CD1c-positive myeloid dendritic cell (primary cell): ENCODE data around the gene SLX4.

Source experiments
- DNase-seq: peaks from one replicate; pipeline ENCODE4 v3.0.0-alpha.2; 2016; ENCODE audit errors: extremely low spot score

SLX4 gene

DNA sequence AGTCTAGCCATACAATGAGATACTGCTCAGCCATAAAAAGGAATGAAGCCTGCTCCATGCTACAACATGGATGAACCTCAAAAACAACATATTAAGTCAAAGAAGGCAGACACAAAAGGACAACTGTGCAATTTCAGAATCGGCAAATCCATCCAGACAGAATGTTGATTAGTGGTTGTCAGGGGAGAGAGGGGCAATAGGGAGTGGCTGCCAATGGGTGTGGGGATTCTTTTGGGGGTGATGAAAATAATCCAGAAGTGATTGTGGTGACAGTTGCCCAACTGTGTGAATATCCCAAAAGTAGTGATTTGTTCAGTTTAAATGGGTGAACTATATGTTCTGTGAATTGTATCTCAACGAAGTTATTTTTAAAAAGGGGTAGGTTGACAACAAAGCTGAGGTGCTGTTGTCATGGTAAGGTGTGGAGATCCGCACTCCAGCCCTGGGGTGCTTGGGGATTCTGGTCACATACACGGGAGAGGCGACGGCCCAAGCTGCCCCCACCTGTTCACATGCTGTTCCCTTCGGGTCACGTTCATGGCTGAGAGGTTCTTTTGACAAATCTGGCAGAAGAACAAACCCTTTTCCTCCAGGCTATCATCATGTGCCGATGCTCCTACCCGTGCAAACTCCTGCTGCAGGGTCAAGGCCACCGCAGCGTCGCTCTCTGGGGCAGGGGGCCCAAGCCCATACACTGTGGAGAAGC, 9.6 kb downstream of the SLX4 start:
- no peak for DNase-seq

GRCh38 chr16:3599922-3600321, 11.5 kb downstream of the SLX4 start:
- DNase-seq, result no peak

DNA sequence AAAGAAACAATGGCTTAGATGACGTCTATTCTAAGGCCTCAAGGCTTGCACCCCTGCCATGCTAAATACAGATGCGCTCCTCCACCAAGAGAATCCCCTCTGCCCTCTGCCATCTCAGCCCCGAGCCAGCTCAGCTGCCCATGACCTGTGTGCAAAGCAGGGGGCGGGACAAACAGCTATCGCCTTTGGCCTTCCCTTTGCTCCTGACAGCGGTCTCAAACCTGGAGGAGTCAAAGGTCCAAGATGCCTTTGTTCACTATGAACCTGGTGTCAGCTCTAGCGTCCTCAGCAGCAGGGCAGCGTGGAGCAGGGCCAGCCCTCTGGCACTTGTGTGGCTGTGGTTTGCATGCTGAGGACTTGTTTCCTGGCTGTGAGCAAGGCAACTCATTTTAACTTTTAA, 12.3 kb downstream of the SLX4 start:
- DNase-seq, result no peak

DNA sequence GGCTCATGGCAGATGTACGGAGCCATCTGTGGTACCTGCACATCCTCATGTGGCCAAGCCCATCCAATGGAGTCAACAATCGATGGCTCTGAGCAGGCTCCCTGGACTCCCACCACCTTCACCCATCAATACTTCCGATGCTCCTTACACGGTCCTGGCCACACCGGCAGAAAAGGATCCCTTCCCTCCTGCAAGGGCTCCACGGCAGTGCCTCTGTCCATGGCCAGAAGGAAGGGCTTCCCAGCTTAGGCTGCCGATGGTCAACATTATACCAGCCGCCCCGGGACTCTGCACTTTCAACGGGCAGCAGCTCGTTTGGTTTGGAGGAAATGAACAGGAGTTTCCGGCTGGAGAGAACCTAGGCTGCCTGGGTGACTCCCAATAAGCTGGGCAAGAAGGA, 13.2 kb downstream of the SLX4 start:
- no peak for DNase-seq

GRCh38 chr16:3597676-3598075, 13.7 kb downstream of the SLX4 start:
- no peak for DNase-seq

DNA sequence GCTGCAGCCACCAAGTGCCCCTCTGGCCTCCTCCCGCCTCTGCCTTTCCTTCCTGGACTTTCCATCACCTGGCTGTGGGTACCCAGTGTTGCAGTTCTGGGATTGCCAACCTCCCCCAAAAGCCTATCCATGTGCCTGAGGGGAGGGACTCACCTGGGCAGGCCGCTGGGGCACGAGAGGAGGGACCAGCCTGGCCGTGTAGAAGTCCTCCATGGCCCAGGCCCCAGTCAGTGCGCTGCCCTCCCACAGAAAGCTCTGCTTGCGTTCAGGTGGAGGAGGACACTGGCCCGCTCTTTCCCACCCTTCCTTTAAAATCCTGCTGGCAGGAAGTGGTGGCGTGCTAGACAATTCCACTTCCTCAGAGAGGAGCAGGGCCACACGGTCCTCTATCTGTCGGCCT, 14.2 kb downstream of the SLX4 start:
- DNase-seq, result peak; percentile 22

DNA sequence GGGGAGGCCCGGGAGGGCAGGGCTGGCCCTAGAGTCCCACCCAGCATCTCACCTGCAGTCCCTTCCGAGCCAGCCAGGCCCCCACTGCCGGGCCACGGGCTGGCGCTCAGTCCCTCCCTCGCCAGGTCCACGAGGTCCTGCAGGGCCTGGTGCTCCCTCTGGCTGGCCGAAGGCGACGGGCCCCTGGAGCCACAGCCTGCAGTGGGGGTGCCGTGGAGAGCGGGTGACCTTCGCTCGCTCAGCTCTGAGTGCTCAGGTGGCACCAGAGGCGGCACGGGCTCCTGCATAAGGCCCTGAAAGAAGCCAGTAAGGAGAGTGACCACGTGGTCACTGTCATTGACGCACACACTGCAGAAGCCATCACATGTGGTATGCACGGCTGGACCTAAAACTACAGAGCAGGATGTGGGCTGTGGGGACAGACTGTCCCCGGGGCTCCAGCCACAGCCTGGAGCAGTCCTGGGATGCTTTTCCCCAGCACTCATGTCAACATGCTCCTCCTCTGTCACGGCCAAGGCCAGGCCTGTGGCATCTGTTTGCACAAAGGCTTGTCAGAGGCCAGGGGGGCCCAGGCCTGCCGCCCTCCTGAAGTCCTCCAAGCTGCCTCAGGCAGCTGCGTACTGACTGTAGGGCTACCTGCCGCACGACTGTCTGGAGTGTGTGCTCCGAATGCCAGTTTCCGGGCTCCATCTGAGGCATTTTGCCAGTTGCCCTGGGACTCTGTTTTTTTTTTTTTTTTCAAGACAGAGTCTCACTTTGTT, 15.1 kb downstream of the SLX4 start:
- DNase-seq, result no peak

DNA sequence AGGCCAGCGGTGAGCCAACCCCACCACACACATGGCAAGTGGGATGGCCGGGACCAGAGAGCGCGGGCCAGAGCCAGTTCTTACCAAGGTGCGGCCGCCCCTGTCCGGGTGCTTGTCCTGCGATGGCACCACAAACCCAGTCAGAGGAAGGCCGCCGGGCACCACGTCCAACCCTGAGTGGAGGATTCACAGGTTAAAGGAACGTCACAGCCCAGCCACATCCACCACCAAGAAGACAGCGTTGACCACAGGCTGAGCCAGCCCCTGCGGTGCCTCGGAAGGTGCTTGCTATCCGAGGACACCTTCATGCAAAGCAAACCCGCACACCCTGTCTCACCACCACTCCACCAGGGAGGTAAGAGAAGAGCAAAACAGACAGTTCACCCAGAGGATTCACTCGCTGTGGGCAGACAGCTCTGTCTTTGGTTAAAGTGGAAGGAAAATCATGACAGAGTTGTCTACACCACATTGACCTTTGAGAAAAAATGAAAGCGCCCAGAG, 15.8 kb downstream of the SLX4 start:
- no peak for DNase-seq

GRCh38 chr16:3595110-3595486, 16.3 kb downstream of the SLX4 start:
- DNase-seq, result no peak

DNA sequence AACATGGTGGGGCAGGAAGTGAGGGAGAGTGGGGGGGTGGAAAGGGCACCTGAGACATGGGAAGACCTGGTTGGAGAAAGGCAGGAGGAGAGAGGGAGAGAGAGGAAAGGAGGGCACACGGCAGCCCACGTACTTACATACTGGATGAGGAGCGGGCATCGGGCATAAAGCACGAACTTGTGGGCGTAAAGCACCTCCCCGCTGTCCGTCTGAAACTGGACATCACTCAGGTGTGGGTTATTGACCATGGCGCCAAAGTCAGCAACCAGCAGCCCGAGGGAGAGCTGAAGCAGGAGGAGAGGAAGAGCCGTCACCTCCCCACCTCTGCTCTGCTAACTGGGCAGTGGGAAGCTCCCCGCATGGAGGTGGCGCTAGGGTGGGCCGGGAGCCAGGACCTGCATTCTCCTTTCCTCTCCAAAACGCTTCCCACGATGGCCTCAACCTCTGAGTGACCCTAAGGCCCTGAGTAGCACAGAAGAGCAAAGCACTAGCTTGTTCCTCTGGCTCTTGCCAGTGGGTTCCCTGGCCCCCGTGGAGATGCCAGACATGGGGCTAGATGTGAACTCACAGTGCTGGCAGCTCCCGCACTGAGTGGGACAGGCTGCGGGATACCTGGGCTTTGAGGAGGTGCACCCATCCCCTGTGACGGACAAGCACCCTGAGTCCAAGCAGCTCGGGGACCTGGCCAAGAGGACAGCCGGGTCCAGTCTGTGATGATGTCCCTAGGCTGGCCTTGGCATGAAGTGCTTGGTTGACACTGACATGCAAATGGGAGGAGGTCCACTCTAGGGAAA, 16.9 kb downstream of the SLX4 start:
- DNase-seq, result no peak

DNA sequence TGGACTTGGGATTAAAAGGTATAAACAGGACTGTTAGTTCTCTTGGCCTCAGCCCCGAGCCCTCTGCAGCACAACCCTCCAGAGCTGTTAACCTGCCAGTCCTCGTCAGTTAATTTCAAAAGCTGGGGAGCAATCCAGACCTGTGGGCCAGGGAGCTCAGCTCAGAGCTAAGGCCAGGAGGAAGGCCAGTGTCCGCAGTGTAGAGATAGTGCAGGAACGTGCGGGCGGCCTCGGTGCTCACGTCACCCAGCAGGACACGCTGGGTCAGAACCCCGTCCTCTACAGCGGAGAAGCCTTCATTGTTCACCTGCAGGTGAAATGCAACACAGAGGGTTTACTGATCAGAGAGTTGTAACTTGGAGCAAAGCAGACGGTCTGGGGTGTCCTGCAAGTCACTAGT, 18.8 kb downstream of the SLX4 start:
- DNase-seq, result no peak

GRCh38 chr16:3591991-3592390, 19.4 kb downstream of the SLX4 start:
- DNase-seq, result no peak

DNA sequence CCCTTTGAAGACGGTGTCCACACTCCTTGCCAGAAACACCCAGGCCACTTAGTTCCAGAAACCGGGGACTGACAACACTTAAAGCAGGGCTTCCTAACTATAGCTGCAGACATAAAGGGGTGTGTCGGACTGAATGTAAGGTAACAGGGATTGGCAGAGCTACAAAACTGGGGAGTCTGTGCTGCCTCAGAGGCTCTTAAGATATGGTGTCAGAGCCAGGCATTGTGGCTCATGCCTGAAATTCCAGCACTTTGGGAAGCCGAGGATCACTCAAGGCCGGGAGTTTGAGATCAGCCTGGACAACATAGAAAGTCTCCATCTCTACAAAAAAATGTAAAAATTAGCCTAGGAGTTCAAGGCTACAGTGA, 20.0 kb downstream of the SLX4 start:
- no peak for DNase-seq

- DNase-seq, result peak; percentile 81
Observed at GRCh38 chr16:3590736-3591435, 20.5 kb downstream of the SLX4 start.

DNA sequence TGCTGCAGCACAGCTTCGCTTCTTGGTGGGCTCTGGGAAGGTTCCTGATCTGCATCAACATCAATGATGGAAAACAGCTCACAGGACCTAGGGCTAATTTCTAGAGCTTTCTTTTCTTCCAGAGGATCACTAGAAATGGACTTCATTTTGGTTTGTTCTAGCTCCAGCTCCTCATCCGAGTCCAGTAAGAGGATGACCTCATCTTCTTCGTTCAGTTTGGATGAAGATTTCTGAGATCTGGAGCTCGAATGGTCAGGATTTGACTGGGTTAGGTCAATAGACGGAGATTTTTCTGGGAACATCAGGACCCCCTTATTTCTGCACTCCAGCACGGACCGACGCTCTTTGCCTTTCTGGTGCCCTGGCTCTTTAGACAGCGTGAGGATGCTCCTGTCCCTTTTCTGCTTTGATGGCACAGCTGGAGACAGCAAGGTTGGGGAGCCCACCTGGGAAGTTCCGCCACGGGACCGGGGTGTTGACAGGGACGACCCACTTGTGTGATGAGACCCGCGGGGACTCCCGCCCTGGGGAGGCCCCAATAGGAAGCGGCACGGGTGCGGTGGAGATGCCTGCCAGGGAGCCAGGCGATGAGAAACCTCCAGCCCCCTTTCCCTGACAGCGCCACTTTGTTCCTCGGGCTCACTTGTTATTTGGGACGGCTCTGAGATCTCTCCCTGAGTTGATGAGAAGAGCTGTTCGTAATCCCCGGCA, 21.3 kb downstream of the SLX4 start:
- no peak for DNase-seq

GRCh38 chr16:3589441-3589921, 21.9 kb downstream of the SLX4 start:
- peak; percentile 85 for DNase-seq

- DNase-seq, result no peak
Observed at GRCh38 chr16:3589001-3589400, 22.4 kb downstream of the SLX4 start.

DNA sequence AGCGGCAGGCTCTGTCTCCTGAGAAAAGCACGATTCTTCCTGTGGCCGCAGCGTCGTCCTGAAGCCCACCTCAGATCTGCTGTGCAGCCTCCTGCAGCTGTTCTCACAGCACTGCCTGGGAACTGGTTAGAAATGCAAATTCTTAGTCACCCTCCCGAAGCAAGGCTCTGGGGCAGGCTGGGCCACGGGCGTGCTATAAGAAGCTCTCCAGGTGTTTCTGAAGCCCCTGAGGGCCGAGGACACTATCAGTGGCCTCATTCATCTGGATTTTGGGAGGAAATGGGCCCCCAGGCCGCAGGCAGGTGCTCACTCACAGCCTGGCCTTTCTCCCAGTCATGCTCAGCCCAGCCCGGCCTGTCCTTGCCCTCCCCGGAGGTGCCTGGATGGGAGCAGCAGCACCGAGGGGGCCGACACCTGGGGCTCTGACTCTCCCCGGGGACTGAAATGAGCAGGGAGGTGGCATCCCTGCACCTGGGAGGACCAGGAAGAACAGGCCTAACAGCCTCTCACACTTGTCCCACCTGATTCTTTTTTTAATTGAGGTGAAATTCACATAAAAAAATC, 23.8 kb downstream of the SLX4 start:
- DNase-seq, result no peak

- no peak for DNase-seq
Observed at GRCh38 chr16:3584412-3584811, 27.0 kb downstream of the SLX4 start.

GRCh38 chr16:3583303-3584038, 27.9 kb downstream of the SLX4 start:
- no peak for DNase-seq
